Nephron (organoid): ENCODE results near the gene IGFBP4.
"Not testable (repeated sequence)": the region's sequence is repeated elsewhere in the genome, so short reads cannot be mapped to it uniquely, and the experiment has no call there.

Source experiments
- H3K27ac Mint-ChIP-seq, 3 experiments: 2 replicates each; pipeline ENCODE4 v1.8.0; 2020; ENCODE audit warnings: mixed read lengths in 3 of 3, mild to moderate bottlenecking in 2 of 3, moderate library complexity in 1 of 3
- H3K27me3 Mint-ChIP-seq: 2 replicates; pipeline ENCODE4 v1.8.0; 2021; ENCODE audit warnings: low read depth, mild to moderate bottlenecking, moderate library complexity, mixed read lengths
- H3K36me3 Mint-ChIP-seq: 2 replicates; pipeline ENCODE4 v1.8.0; 2020; ENCODE audit warnings: low read depth, mixed read lengths
- H3K4me1 Mint-ChIP-seq: 2 replicates; pipeline ENCODE4 v1.8.0; 2020; ENCODE audit warnings: mixed read lengths
- H3K4me3 Mint-ChIP-seq, 3 experiments: 2 replicates each; pipeline ENCODE4 v1.8.0; 2020; ENCODE audit warnings: mild to moderate bottlenecking in 3 of 3, mixed read lengths in 3 of 3, moderate library complexity in 2 of 3
- H3K9me3 Mint-ChIP-seq: 2 replicates; pipeline ENCODE4 v1.8.0; 2020; ENCODE audit warnings: mixed read lengths
- CTCF ChIP-seq, 3 experiments: fragments of 200-600 bp; sonication (generic); IDR thresholded peaks; one replicate each; pipeline ENCODE4 v1.5.0; 2021; ENCODE audit warnings: antibody characterized with exemption in 3 of 3; ENCODE audit not compliant: unreplicated experiment in 3 of 3

The IGFBP4 gene

GRCh38 chr17:40443196-40443987 lies at the start of gene IGFBP4:
Gene IGFBP4 (plus strand): TSS chr17:40443450. CDS start chr17:40443736, 286 bp downstream.
- H3K9me3 Mint-ChIP-seq = no peaks in the 10 kb centered on the region
- peak within 1 kb of the TSS; percentile 92 to 97 (median 94) for H3K27ac Mint-ChIP-seq
- H3K4me3 Mint-ChIP-seq = peak within 1 kb of the TSS; percentile 84 to 94 (median 91)
- H3K4me1 Mint-ChIP-seq = peaks cover 41% of the 10 kb centered on the region
- peaks cover 4% of the 10 kb centered on the region for H3K27me3 Mint-ChIP-seq
- H3K36me3 Mint-ChIP-seq = no peaks in the 10 kb centered on the region
- TF ChIP-seq CTCF (IDR thresholded peaks at IDR 0.05; ENCODE audit: unreplicated experiment in 3 of 3) = peak in 2 of 3 experiments; percentile 17 to 43

DNA sequence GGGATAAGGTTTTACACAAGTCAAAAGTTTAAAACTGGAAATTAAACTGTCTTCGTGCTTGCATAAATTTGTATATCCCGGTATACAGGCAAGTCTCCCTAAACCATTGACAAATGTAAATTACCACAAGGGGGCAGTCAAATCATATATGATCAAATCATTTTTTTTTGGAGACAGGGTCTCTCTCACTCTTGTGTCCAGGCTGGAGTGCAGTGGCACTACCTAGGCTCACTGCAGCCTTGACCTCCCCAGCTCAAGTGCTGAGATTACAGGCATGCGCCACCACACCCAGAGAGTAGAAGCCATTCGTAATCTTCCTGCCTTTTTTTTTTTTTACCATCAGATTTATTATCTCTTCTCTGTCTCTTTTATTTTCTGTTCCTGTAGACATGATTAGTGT lies 44.1 kb upstream of the IGFBP4 start:
- Mint-ChIP-seq H3K4me3 (no peak overlapping the region), H3K4me1 (no peaks in the 10 kb centered on the region), H3K36me3 (peaks cover 51% of the 10 kb centered on the region), H3K27ac (peak overlapping the region; percentile 16 to 31 (median 19)), H3K27me3 (no peaks in the 10 kb centered on the region), H3K9me3 (no peaks in the 10 kb centered on the region)
- peak; percentile 54 to 64 (median 54) for TF ChIP-seq CTCF (IDR thresholded peaks at IDR 0.05; ENCODE audit: unreplicated experiment in 3 of 3)

DNA sequence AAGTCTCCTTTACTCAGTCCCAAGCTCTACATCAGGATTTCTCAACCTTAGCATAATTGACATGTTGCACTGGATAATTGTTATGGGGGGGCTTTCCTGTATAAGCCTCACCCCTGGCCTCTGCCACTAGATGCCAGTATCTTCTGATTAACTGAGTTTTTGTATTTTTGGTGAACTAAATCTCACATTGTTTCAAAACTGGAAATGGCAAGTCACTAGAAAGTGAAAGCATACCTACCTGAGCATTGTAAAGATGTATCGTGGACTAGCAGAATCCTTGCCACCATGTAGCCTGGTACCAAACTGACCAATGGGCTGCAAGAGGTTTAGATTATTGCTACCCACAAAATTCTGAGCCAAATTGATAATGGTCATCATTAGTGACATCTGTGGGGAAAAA lies 40.6 kb upstream of the IGFBP4 start:
- TF ChIP-seq CTCF (IDR thresholded peaks at IDR 0.05; ENCODE audit: unreplicated experiment in 3 of 3) = no peak
- Mint-ChIP-seq H3K27ac (no peak overlapping the region), H3K4me3 (no peak overlapping the region), H3K9me3 (no peaks in the 10 kb centered on the region), H3K27me3 (no peaks in the 10 kb centered on the region), H3K36me3 (peaks cover 49% of the 10 kb centered on the region), H3K4me1 (no peaks in the 10 kb centered on the region)

- Mint-ChIP-seq H3K36me3 (peaks cover 39% of the 10 kb centered on the region), H3K27me3 (no peaks in the 10 kb centered on the region), H3K4me3 (no peak overlapping the region), H3K4me1 (no peaks in the 10 kb centered on the region), H3K27ac (no peak overlapping the region), H3K9me3 (no peaks in the 10 kb centered on the region)
- no peak for TF ChIP-seq CTCF (IDR thresholded peaks at IDR 0.05; ENCODE audit: unreplicated experiment in 3 of 3)
Observed at GRCh38 chr17:40404003-40404402, 39.2 kb upstream of the IGFBP4 start.

GRCh38 chr17:40407460-40407859 lies 35.8 kb upstream of the IGFBP4 start:
- peaks cover 31% of the 10 kb centered on the region for H3K36me3 Mint-ChIP-seq
- no peaks in the 10 kb centered on the region for H3K27me3 Mint-ChIP-seq
- H3K4me1 Mint-ChIP-seq = no peaks in the 10 kb centered on the region
- no peak overlapping the region for H3K4me3 Mint-ChIP-seq
- TF ChIP-seq CTCF (IDR thresholded peaks at IDR 0.05; ENCODE audit: unreplicated experiment in 3 of 3) = no peak
- no peak overlapping the region for H3K27ac Mint-ChIP-seq
- H3K9me3 Mint-ChIP-seq = no peaks in the 10 kb centered on the region

DNA sequence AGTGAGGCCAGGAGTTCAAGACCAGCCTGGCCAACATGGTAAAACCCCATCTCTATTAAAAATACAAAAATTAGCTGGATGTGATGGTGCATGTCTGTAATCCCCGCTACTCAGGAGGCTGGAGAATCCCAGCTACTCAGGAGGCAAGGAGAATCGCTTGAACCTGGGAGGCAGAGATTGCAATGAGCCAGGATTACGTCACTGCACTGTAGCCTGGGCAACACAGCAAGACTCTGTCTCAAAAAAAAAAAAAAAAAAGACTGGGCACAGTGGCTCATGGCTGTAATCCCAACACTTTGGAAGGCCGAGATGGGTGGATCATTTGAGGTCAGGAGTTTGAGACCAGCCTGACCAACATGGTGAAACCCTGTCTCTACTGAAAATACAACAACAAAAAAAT lies 33.7 kb upstream of the IGFBP4 start:
- H3K27ac Mint-ChIP-seq, H3K4me3 Mint-ChIP-seq, H3K4me1 Mint-ChIP-seq, H3K9me3 Mint-ChIP-seq, H3K27me3 Mint-ChIP-seq: not testable (repeated sequence)
- H3K36me3 Mint-ChIP-seq = peaks cover 34% of the 10 kb centered on the region
